ENCODE data around the gene FLOT2. TPM values are rescaled to one million over a fixed set of nuclear protein-coding genes. Genes with fewer than 3 reads are reported as not detected.

The FLOT2 gene
- total and polyA plus RNA-seq, 2 donors (not counting 1 experiment from before 2014, with no cell fraction given): 48.9 to 81.1 TPM

DNA sequence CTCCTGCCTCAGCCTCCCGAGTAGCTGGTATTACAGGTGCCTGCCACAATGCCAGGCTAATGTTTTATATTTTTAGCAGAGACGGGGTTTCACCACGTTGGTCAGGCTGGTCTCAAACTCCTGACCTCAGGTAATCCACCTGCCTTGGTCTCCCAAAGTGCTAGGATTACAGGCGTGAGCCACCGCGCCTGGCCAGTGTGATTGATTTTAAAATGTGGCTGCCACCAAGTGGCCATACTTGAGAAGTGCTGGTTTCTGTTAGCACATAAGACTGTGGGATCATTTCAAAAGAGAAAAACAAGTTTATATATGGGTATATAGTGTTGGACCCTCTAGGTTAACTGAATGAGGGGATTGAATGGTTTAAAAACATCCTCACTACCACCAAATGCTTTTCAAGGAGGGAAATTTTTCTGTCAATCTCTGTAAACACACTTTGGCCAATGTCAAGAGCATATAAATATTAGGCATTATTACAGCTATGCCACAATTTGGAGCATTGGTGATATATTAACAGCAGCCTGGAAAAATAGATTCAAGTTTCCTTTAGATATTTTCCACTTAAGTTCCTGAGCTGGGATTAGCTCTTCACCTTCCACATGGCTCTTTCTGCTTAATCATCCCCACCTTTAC, 18.9 kb upstream of the FLOT2 start:
- no peak overlapping the region for H3K4me2 ChIP-seq (ENCODE audit: extremely low read depth, insufficient read depth, low read length)
- H4K20me1 ChIP-seq (ENCODE audit: control insufficient read depth, extremely low read depth, insufficient read depth, low read length): no peaks in the 10 kb centered on the region
- no peak overlapping the region for H3K4me3 ChIP-seq (replicated peaks in 1 of 4; ENCODE audit: control extremely low read depth in 1 of 4, insufficient read depth in 1 of 4, low read depth in 3 of 4, low read length in 4 of 4)
- no peak overlapping the region for H2AFZ ChIP-seq (ENCODE audit: low read length)
- no peaks in the 10 kb centered on the region for H3K27me3 ChIP-seq (ENCODE audit: control insufficient read depth, insufficient read depth, low read length)
- peak; percentile 25 to 61 for DNase-seq (ENCODE audit: low read depth in 2 of 2)
- no peaks in the 10 kb centered on the region for H3K79me2 ChIP-seq (ENCODE audit: control insufficient read depth, insufficient read depth, low read length)
- no peak overlapping the region for H3K27ac ChIP-seq (ENCODE audit: insufficient read depth, low read length)
- H3K9me3 ChIP-seq (ENCODE audit: control insufficient read depth, insufficient read depth, low read depth, low read length): no peaks in the 10 kb centered on the region
- no peak overlapping the region for H3K9ac ChIP-seq (ENCODE audit: insufficient read depth, low read length)
- peaks cover 41% of the 10 kb centered on the region for H3K36me3 ChIP-seq (ENCODE audit: control insufficient read depth, insufficient read depth, low read length)
- H3K4me1 ChIP-seq (ENCODE audit: control insufficient read depth, extremely low read depth, insufficient read depth, low read length): no peaks in the 10 kb centered on the region
- TF ChIP-seq EZH2 (IDR thresholded peaks at IDR 0.05; ENCODE audit: low read length, missing control alignments): no peak
- TF ChIP-seq, protein P1, sequence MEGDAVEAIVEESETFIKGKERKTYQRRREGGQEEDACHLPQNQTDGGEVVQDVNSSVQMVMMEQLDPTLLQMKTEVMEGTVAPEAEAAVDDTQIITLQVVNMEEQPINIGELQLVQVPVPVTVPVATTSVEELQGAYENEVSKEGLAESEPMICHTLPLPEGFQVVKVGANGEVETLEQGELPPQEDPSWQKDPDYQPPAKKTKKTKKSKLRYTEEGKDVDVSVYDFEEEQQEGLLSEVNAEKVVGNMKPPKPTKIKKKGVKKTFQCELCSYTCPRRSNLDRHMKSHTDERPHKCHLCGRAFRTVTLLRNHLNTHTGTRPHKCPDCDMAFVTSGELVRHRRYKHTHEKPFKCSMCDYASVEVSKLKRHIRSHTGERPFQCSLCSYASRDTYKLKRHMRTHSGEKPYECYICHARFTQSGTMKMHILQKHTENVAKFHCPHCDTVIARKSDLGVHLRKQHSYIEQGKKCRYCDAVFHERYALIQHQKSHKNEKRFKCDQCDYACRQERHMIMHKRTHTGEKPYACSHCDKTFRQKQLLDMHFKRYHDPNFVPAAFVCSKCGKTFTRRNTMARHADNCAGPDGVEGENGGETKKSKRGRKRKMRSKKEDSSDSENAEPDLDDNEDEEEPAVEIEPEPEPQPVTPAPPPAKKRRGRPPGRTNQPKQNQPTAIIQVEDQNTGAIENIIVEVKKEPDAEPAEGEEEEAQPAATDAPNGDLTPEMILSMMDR (conservative IDR thresholded peaks at IDR 0.05 in 1 of 2, IDR thresholded peaks at IDR 0.05 in 1 of 2; ENCODE audit: low read depth in 1 of 2, low read length in 2 of 2): peak; percentile 56 to 65

DNA sequence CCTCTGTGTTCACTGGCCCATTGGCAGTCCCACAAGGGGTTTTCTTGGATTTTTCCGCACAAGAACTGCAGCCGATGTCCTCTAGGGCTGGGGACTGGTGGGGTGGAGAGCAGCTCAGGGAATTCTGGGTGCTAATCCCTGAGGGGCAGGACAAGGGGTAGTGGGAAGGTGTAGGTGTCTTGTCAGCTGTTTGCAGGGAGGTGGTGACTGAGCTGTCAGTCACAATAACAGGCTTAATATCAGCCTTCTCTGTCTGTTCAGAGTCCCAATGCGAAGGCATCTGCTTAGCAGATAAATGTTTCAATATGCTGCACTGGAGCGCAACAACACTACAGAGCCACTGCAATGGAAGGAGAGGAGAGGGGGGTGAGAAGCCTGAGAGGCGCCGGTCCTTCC, 15.4 kb upstream of the FLOT2 start:
- Histone ChIP-seq H3K9ac (ENCODE audit: insufficient read depth, low read length) (no peak overlapping the region), H3K4me3 (replicated peaks in 1 of 4; ENCODE audit: control extremely low read depth in 1 of 4, insufficient read depth in 1 of 4, low read depth in 3 of 4, low read length in 4 of 4) (no peak overlapping the region), H3K9me3 (ENCODE audit: control insufficient read depth, insufficient read depth, low read depth, low read length) (no peaks in the 10 kb centered on the region), H3K4me2 (ENCODE audit: extremely low read depth, insufficient read depth, low read length) (no peak overlapping the region), H2AFZ (ENCODE audit: low read length) (no peak overlapping the region), H4K20me1 (ENCODE audit: control insufficient read depth, extremely low read depth, insufficient read depth, low read length) (no peaks in the 10 kb centered on the region), H3K27me3 (ENCODE audit: control insufficient read depth, insufficient read depth, low read length) (no peaks in the 10 kb centered on the region), H3K79me2 (ENCODE audit: control insufficient read depth, insufficient read depth, low read length) (no peaks in the 10 kb centered on the region), H3K4me1 (ENCODE audit: control insufficient read depth, extremely low read depth, insufficient read depth, low read length) (peaks cover 13% of the 10 kb centered on the region), H3K36me3 (ENCODE audit: control insufficient read depth, insufficient read depth, low read length) (peaks cover 43% of the 10 kb centered on the region), H3K27ac (ENCODE audit: insufficient read depth, low read length) (no peak overlapping the region)
- no peak for DNase-seq (ENCODE audit: low read depth in 2 of 2)
- TF ChIP-seq EZH2 (IDR thresholded peaks at IDR 0.05; ENCODE audit: low read length, missing control alignments): no peak
- TF ChIP-seq, protein P1 (conservative IDR thresholded peaks at IDR 0.05 in 1 of 2, IDR thresholded peaks at IDR 0.05 in 1 of 2; ENCODE audit: low read depth in 1 of 2, low read length in 2 of 2): no peak

DNA sequence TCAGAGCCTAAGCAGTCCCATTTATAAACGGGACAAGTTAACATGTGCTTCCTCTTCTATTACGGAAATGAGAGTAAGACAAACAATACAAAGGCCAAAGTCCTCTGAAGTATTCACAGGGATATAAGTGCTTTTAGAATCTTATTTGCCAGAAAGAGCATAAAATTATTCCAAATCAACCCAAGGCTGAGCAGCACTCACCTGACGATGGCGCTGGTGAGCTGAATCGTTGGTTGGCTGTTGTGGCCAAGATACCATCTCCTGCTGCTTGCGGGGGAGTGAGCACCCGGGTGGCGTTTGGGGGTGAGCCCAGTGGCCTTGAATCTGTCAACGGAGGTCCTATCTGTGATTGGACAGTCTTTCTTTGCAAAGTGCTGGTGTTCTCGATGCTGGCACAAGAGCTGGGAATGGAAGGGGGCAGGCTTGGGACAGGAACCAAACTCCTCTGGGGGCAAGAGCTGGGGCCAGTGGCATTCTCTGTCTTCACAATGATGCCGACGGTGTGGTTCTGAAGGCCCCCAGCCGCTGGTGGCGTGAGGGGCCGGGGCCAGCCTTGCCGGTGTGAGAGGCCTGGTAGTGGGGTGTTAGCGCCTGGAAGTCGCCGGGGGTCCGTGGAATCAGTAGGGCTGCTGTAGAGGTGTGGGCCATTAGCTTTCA, 14.9 kb upstream of the FLOT2 start:
- Histone ChIP-seq H3K4me1 (ENCODE audit: control insufficient read depth, extremely low read depth, insufficient read depth, low read length) (peaks cover 15% of the 10 kb centered on the region), H3K9ac (ENCODE audit: insufficient read depth, low read length) (no peak overlapping the region)

More for the DNA sequence above, 14.9 kb upstream of the FLOT2 start:
- H3K4me2 ChIP-seq (ENCODE audit: extremely low read depth, insufficient read depth, low read length): no peak overlapping the region
- H2AFZ ChIP-seq (ENCODE audit: low read length): no peak overlapping the region
- no peaks in the 10 kb centered on the region for H3K27me3 ChIP-seq (ENCODE audit: control insufficient read depth, insufficient read depth, low read length)
- no peaks in the 10 kb centered on the region for H3K79me2 ChIP-seq (ENCODE audit: control insufficient read depth, insufficient read depth, low read length)
- no peaks in the 10 kb centered on the region for H4K20me1 ChIP-seq (ENCODE audit: control insufficient read depth, extremely low read depth, insufficient read depth, low read length)
- TF ChIP-seq, protein P1 (conservative IDR thresholded peaks at IDR 0.05 in 1 of 2, IDR thresholded peaks at IDR 0.05 in 1 of 2; ENCODE audit: low read depth in 1 of 2, low read length in 2 of 2): peak in 1 of 2 donors; percentile 31
- no peak for TF ChIP-seq EZH2 (IDR thresholded peaks at IDR 0.05; ENCODE audit: low read length, missing control alignments)
- H3K4me3 ChIP-seq (replicated peaks in 1 of 4; ENCODE audit: control extremely low read depth in 1 of 4, insufficient read depth in 1 of 4, low read depth in 3 of 4, low read length in 4 of 4): no peak overlapping the region
- H3K27ac ChIP-seq (ENCODE audit: insufficient read depth, low read length): no peak overlapping the region
- H3K36me3 ChIP-seq (ENCODE audit: control insufficient read depth, insufficient read depth, low read length): peaks cover 41% of the 10 kb centered on the region
- DNase-seq (ENCODE audit: low read depth in 2 of 2): no peak
- no peaks in the 10 kb centered on the region for H3K9me3 ChIP-seq (ENCODE audit: control insufficient read depth, insufficient read depth, low read depth, low read length)

All from fibroblast of lung (primary cell).